Muscle layer of duodenum (tissue), 2 donors: ENCODE measurements around the gene PRRC1.
"Not testable (repeated sequence)": the region's sequence is repeated elsewhere in the genome, so short reads cannot be mapped to it uniquely, and the experiment has no call there.

ENCODE experiments used
- H3K27ac ChIP-seq: one replicate; pipeline ENCODE4 v1.7.0; 2013; ENCODE audit warnings: mild to moderate bottlenecking, low read length
- H3K27me3 ChIP-seq: one replicate; pipeline ENCODE4 v1.7.0; 2013; ENCODE audit warnings: low read depth, mild to moderate bottlenecking, control low read depth, low read length
- H3K36me3 ChIP-seq, 2 donors: one replicate each; pipeline ENCODE4 v1.7.0; 2013; ENCODE audit warnings: low read length in 2 of 2, control low read depth in 1 of 2, mild to moderate bottlenecking in 1 of 2; ENCODE audit not compliant: insufficient read depth in 2 of 2, control insufficient read depth in 1 of 2
- H3K4me1 ChIP-seq, 2 donors: one replicate each; pipeline ENCODE4 v1.7.0; 2013; ENCODE audit warnings: low read length in 2 of 2, mild to moderate bottlenecking in 2 of 2, control low read depth in 1 of 2, moderate library complexity in 1 of 2; ENCODE audit not compliant: insufficient read depth in 2 of 2, control insufficient read depth in 1 of 2
- H3K4me3 ChIP-seq, 2 donors: one replicate each; pipeline ENCODE4 v1.7.0; 2013; ENCODE audit warnings: low read length in 2 of 2, low read depth in 1 of 2, mild to moderate bottlenecking in 1 of 2
- H3K9me3 ChIP-seq, 2 donors: one replicate each; pipeline ENCODE4 v1.7.0; 2013; ENCODE audit warnings: low read length in 2 of 2, control low read depth in 1 of 2, mild to moderate bottlenecking in 1 of 2; ENCODE audit not compliant: control insufficient read depth in 1 of 2
- donor health status: healthy.

PRRC1 gene

GRCh38 chr5:127514816-127515215 lies 2.6 kb upstream of the PRRC1 start:
- Histone ChIP-seq H3K9me3 (no peaks in the 10 kb centered on the region), H3K27me3 (no peaks in the 10 kb centered on the region), H3K4me3 (no peak overlapping the region), H3K4me1 (peaks cover 4 to 16% of the 10 kb centered on the region in 2 donors), H3K36me3 (peaks cover 0 to 6% of the 10 kb centered on the region in 2 donors), H3K27ac (no peak overlapping the region)

- no peaks in the 10 kb centered on the region for H3K9me3 ChIP-seq
- H3K36me3 ChIP-seq = peaks cover 0 to 6% of the 10 kb centered on the region in 2 donors
- no peaks in the 10 kb centered on the region for H3K27me3 ChIP-seq
- H3K27ac ChIP-seq = no peak overlapping the region
- no peak overlapping the region for H3K4me3 ChIP-seq
- peaks cover 4 to 16% of the 10 kb centered on the region in 2 donors for H3K4me1 ChIP-seq
These were observed 1.6 kb upstream of the PRRC1 start for GRCh38 chr5:127515693-127516440.

- Histone ChIP-seq H3K27ac (no peak overlapping the region), H3K27me3 (no peaks in the 10 kb centered on the region), H3K4me1 (peaks cover 4 to 16% of the 10 kb centered on the region in 2 donors), H3K9me3 (peaks cover 0 to 4% of the 10 kb centered on the region in 2 donors), H3K36me3 (peaks cover 0 to 11% of the 10 kb centered on the region in 2 donors), H3K4me3 (peak overlapping the region; percentile 65 to 99)
These were observed 345 bp upstream of the PRRC1 start for GRCh38 chr5:127517110-127517479.

- H3K27me3 ChIP-seq = no peaks in the 10 kb centered on the region
- peaks cover 1 to 13% of the 10 kb centered on the region in 2 donors for H3K36me3 ChIP-seq
- peak overlapping the region; percentile 88 to 99 for H3K4me3 ChIP-seq
- peak overlapping the region; percentile 57 for H3K27ac ChIP-seq
- H3K9me3 ChIP-seq = peaks cover 0 to 4% of the 10 kb centered on the region in 2 donors
- H3K4me1 ChIP-seq = peaks cover 4 to 16% of the 10 kb centered on the region in 2 donors
These were observed 830 bp downstream of the PRRC1 start for GRCh38 chr5:127518319-127518621.

- H3K36me3 ChIP-seq = peaks cover 7 to 24% of the 10 kb centered on the region in 2 donors
- H3K27me3 ChIP-seq = no peaks in the 10 kb centered on the region
- no peak overlapping the region for H3K4me3 ChIP-seq
- peaks cover 4 to 16% of the 10 kb centered on the region in 2 donors for H3K4me1 ChIP-seq
- H3K9me3 ChIP-seq = peaks cover 0 to 4% of the 10 kb centered on the region in 2 donors
- no peak overlapping the region for H3K27ac ChIP-seq
These were observed 2.1 kb downstream of the PRRC1 start for GRCh38 chr5:127519527-127519926.

- H3K36me3 ChIP-seq = peaks cover 16 to 36% of the 10 kb centered on the region in 2 donors
- H3K27me3 ChIP-seq = no peaks in the 10 kb centered on the region
- H3K4me1 ChIP-seq = peaks cover 4 to 16% of the 10 kb centered on the region in 2 donors
- H3K4me3 ChIP-seq = no peak overlapping the region
- no peak overlapping the region for H3K27ac ChIP-seq
- peaks cover 0 to 4% of the 10 kb centered on the region in 2 donors for H3K9me3 ChIP-seq
These were observed 3.8 kb downstream of the PRRC1 start for GRCh38 chr5:127521138-127521770.

GRCh38 chr5:127525181-127525580 lies 7.7 kb downstream of the PRRC1 start:
- H3K4me1 ChIP-seq = no peaks in the 10 kb centered on the region
- no peak overlapping the region for H3K27ac ChIP-seq
- H3K27me3 ChIP-seq = no peaks in the 10 kb centered on the region
- peaks cover 31 to 41% of the 10 kb centered on the region in 2 donors for H3K36me3 ChIP-seq
- peaks cover 0 to 4% of the 10 kb centered on the region in 2 donors for H3K9me3 ChIP-seq
- H3K4me3 ChIP-seq = no peak overlapping the region

GRCh38 chr5:127529904-127530682 lies 12.7 kb downstream of the PRRC1 start:
- Histone ChIP-seq H3K27ac (no peak overlapping the region), H3K9me3 (no peaks in the 10 kb centered on the region), H3K4me3 (no peak overlapping the region), H3K27me3 (no peaks in the 10 kb centered on the region), H3K36me3 (peaks cover 42 to 53% of the 10 kb centered on the region in 2 donors), H3K4me1 (no peaks in the 10 kb centered on the region)

GRCh38 chr5:127536687-127537086 lies 19.2 kb downstream of the PRRC1 start:
- Histone ChIP-seq H3K27ac (no peak overlapping the region), H3K36me3 (peaks cover 45 to 56% of the 10 kb centered on the region in 2 donors), H3K9me3 (no peaks in the 10 kb centered on the region), H3K4me1 (no peaks in the 10 kb centered on the region), H3K4me3 (no peak overlapping the region), H3K27me3 (no peaks in the 10 kb centered on the region)

GRCh38 chr5:127540553-127540952 lies 23.1 kb downstream of the PRRC1 start:
- H3K36me3 ChIP-seq = peaks cover 21 to 23% of the 10 kb centered on the region in 2 donors
- H3K4me3 ChIP-seq, H3K4me1 ChIP-seq, H3K9me3 ChIP-seq, H3K27me3 ChIP-seq, H3K27ac ChIP-seq: not testable (repeated sequence)

GRCh38 chr5:127545249-127545648 lies 27.8 kb downstream of the PRRC1 start:
- H3K9me3 ChIP-seq, H3K4me1 ChIP-seq, H3K27me3 ChIP-seq, H3K4me3 ChIP-seq, H3K27ac ChIP-seq: not testable (repeated sequence)
- H3K36me3 ChIP-seq = peaks cover 9 to 11% of the 10 kb centered on the region in 2 donors
